ENCODE measurements around the gene CHRNA10.

CHRNA10 gene

GRCh38 chr11:3685923-3686322 is 14.7 kb upstream of the CHRNA10 start:
- H3K9ac ChIP-seq (ENCODE audit: low read depth, low read length, poor library complexity, severe bottlenecking): no peak overlapping the region
- H3K9me2 ChIP-seq (replicated peaks; ENCODE audit: low read depth, low read length): no peaks in the 10 kb centered on the region
- no peak overlapping the region for H3K4me2 ChIP-seq (ENCODE audit: low read depth, low read length, poor library complexity, severe bottlenecking)
- peaks cover 81% of the 10 kb centered on the region; the same call in 1 of the 2 replicates for H3K36me3 ChIP-seq (ENCODE audit: insufficient read depth, low read length)
- no peaks in the 10 kb centered on the region for H3K27me3 ChIP-seq (ENCODE audit: insufficient read depth, low read length, poor library complexity, severe bottlenecking)
- no peak overlapping the region for H2AFZ ChIP-seq (ENCODE audit: low read length)
- H3K9me3 ChIP-seq (ENCODE audit: insufficient read depth, low read depth, low read length): no peaks in the 10 kb centered on the region
- no peaks in the 10 kb centered on the region for H4K20me1 ChIP-seq (ENCODE audit: insufficient read depth, low read length, poor library complexity, severe bottlenecking)
- no peaks in the 10 kb centered on the region for H3F3A ChIP-seq (ENCODE audit: low read depth)
- TF ChIP-seq CTCF (conservative IDR thresholded peaks at IDR 0.05; ENCODE audit: low read length): no peak
- TF ChIP-seq EZH2phosphoT487 (IDR thresholded peaks at IDR 0.05; ENCODE audit: borderline replicate concordance): no peak
- no peaks in the 10 kb centered on the region for H3K79me2 ChIP-seq (ENCODE audit: insufficient read depth, low read length)
- no peak overlapping the region for H3K4me3 ChIP-seq (ENCODE audit: low read length, poor library complexity, severe bottlenecking)
- H3K4me1 ChIP-seq (ENCODE audit: insufficient read depth, low read length, poor library complexity, severe bottlenecking): no peaks in the 10 kb centered on the region

- TF ChIP-seq CTCF (conservative IDR thresholded peaks at IDR 0.05; ENCODE audit: low read length): no peak
- no peak for TF ChIP-seq EZH2phosphoT487 (IDR thresholded peaks at IDR 0.05; ENCODE audit: borderline replicate concordance)
- H3K9me3 ChIP-seq (ENCODE audit: insufficient read depth, low read depth, low read length): no peaks in the 10 kb centered on the region
- no peak overlapping the region for H2AFZ ChIP-seq (ENCODE audit: low read length)
- no peak overlapping the region for H3K9ac ChIP-seq (ENCODE audit: low read depth, low read length, poor library complexity, severe bottlenecking)
- no peak overlapping the region for H3K4me3 ChIP-seq (ENCODE audit: low read length, poor library complexity, severe bottlenecking)
- no peaks in the 10 kb centered on the region for H3K9me2 ChIP-seq (replicated peaks; ENCODE audit: low read depth, low read length)
- H3K4me1 ChIP-seq (ENCODE audit: insufficient read depth, low read length, poor library complexity, severe bottlenecking): no peaks in the 10 kb centered on the region
- H3F3A ChIP-seq (ENCODE audit: low read depth): no peaks in the 10 kb centered on the region
- H3K79me2 ChIP-seq (ENCODE audit: insufficient read depth, low read length): no peaks in the 10 kb centered on the region
- no peaks in the 10 kb centered on the region for H4K20me1 ChIP-seq (ENCODE audit: insufficient read depth, low read length, poor library complexity, severe bottlenecking)
- no peaks in the 10 kb centered on the region for H3K27me3 ChIP-seq (ENCODE audit: insufficient read depth, low read length, poor library complexity, severe bottlenecking)
- H3K36me3 ChIP-seq (ENCODE audit: insufficient read depth, low read length): peaks cover 83% of the 10 kb centered on the region; the same call in 1 of the 2 replicates
- no peak overlapping the region for H3K4me2 ChIP-seq (ENCODE audit: low read depth, low read length, poor library complexity, severe bottlenecking)
These were observed 13.6 kb upstream of the CHRNA10 start for GRCh38 chr11:3684819-3685172.

- Histone ChIP-seq H3K9me2 (replicated peaks; ENCODE audit: low read depth, low read length) (no peaks in the 10 kb centered on the region), H3K36me3 (ENCODE audit: insufficient read depth, low read length) (peaks cover 83% of the 10 kb centered on the region), H3K4me2 (ENCODE audit: low read depth, low read length, poor library complexity, severe bottlenecking) (no peak overlapping the region), H3K9ac (ENCODE audit: low read depth, low read length, poor library complexity, severe bottlenecking) (no peak overlapping the region), H3K9me3 (ENCODE audit: insufficient read depth, low read depth, low read length) (no peaks in the 10 kb centered on the region), H3K27me3 (ENCODE audit: insufficient read depth, low read length, poor library complexity, severe bottlenecking) (no peaks in the 10 kb centered on the region), H3K4me1 (ENCODE audit: insufficient read depth, low read length, poor library complexity, severe bottlenecking) (no peaks in the 10 kb centered on the region), H3K4me3 (ENCODE audit: low read length, poor library complexity, severe bottlenecking) (no peak overlapping the region), H4K20me1 (ENCODE audit: insufficient read depth, low read length, poor library complexity, severe bottlenecking) (no peaks in the 10 kb centered on the region), H3F3A (ENCODE audit: low read depth) (no peaks in the 10 kb centered on the region), H3K79me2 (ENCODE audit: insufficient read depth, low read length) (no peaks in the 10 kb centered on the region), H2AFZ (ENCODE audit: low read length) (no peak overlapping the region)
- no peak for TF ChIP-seq EZH2phosphoT487 (IDR thresholded peaks at IDR 0.05; ENCODE audit: borderline replicate concordance)
These were observed 13.1 kb upstream of the CHRNA10 start for GRCh38 chr11:3684129-3684818.

GRCh38 chr11:3683039-3683438 is 11.9 kb upstream of the CHRNA10 start:
- Histone ChIP-seq H4K20me1 (ENCODE audit: insufficient read depth, low read length, poor library complexity, severe bottlenecking) (no peaks in the 10 kb centered on the region), H3K9me2 (replicated peaks; ENCODE audit: low read depth, low read length) (no peaks in the 10 kb centered on the region), H3K4me1 (ENCODE audit: insufficient read depth, low read length, poor library complexity, severe bottlenecking) (no peaks in the 10 kb centered on the region), H3K4me3 (ENCODE audit: low read length, poor library complexity, severe bottlenecking) (no peak overlapping the region), H3K79me2 (ENCODE audit: insufficient read depth, low read length) (no peaks in the 10 kb centered on the region), H3K4me2 (ENCODE audit: low read depth, low read length, poor library complexity, severe bottlenecking) (no peak overlapping the region), H3K36me3 (ENCODE audit: insufficient read depth, low read length) (peaks cover 91% of the 10 kb centered on the region), H2AFZ (ENCODE audit: low read length) (no peak overlapping the region), H3K9me3 (ENCODE audit: insufficient read depth, low read depth, low read length) (no peaks in the 10 kb centered on the region), H3K27me3 (ENCODE audit: insufficient read depth, low read length, poor library complexity, severe bottlenecking) (no peaks in the 10 kb centered on the region), H3F3A (ENCODE audit: low read depth) (no peaks in the 10 kb centered on the region), H3K9ac (ENCODE audit: low read depth, low read length, poor library complexity, severe bottlenecking) (no peak overlapping the region)
- 0 out of 2 replicates have a peak, but pooled peaks have one; percentile 11 for TF ChIP-seq CTCF (conservative IDR thresholded peaks at IDR 0.05; ENCODE audit: low read length)
- no peak for TF ChIP-seq EZH2phosphoT487 (IDR thresholded peaks at IDR 0.05; ENCODE audit: borderline replicate concordance)
